ENCODE results near the gene BANP.
"Not testable (repeated sequence)": the region's sequence is repeated elsewhere in the genome, so short reads cannot be mapped to it uniquely, and the experiment has no call there.

GRCh38 chr16:87914021-87914725, 37.1 kb upstream of the BANP start:
- TF ChIP-seq, protein P1, sequence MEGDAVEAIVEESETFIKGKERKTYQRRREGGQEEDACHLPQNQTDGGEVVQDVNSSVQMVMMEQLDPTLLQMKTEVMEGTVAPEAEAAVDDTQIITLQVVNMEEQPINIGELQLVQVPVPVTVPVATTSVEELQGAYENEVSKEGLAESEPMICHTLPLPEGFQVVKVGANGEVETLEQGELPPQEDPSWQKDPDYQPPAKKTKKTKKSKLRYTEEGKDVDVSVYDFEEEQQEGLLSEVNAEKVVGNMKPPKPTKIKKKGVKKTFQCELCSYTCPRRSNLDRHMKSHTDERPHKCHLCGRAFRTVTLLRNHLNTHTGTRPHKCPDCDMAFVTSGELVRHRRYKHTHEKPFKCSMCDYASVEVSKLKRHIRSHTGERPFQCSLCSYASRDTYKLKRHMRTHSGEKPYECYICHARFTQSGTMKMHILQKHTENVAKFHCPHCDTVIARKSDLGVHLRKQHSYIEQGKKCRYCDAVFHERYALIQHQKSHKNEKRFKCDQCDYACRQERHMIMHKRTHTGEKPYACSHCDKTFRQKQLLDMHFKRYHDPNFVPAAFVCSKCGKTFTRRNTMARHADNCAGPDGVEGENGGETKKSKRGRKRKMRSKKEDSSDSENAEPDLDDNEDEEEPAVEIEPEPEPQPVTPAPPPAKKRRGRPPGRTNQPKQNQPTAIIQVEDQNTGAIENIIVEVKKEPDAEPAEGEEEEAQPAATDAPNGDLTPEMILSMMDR (IDR thresholded peaks at IDR 0.05) = not testable (repeated sequence)
- not testable (repeated sequence) for TF ChIP-seq POLR2A (IDR thresholded peaks at IDR 0.05)
